ENCODE data around the gene METRN. TPM values are rescaled to one million over a fixed set of nuclear protein-coding genes. Genes with fewer than 3 reads are reported as not detected.

Gene METRN
- total and polyA plus RNA-seq, 2 experiments from 2014 or later: 21.6 to 98.1 TPM

- Histone ChIP-seq H3K9me3 (ENCODE audit: low read depth) (no peaks in the 10 kb centered on the region), H3K4me3 (no peak overlapping the region), H3K36me3 (ENCODE audit: low read depth) (no peaks in the 10 kb centered on the region), H3K79me2 (ENCODE audit: insufficient read depth) (no peaks in the 10 kb centered on the region; the same call in 1 of the 2 replicates), H2AFZ (no peak overlapping the region), H4K20me1 (ENCODE audit: insufficient read depth) (no peaks in the 10 kb centered on the region), H3F3A (ENCODE audit: insufficient read depth) (no peaks in the 10 kb centered on the region), H3K27ac (no peak overlapping the region), H3K4me1 (ENCODE audit: insufficient read depth) (peaks cover 3% of the 10 kb centered on the region), H3K9me2 (ENCODE audit: insufficient read depth) (no peaks in the 10 kb centered on the region), H3K27me3 (replicated peaks; ENCODE audit: insufficient read depth) (no peaks in the 10 kb centered on the region), H3K9ac (no peak overlapping the region), H3K4me2 (ENCODE audit: unreplicated experiment) (no peak overlapping the region)
- TF ChIP-seq EZH2 (IDR thresholded peaks at IDR 0.05; ENCODE audit: insufficient read depth, poor library complexity, severe bottlenecking) (no peak), EZH2phosphoT487 (IDR thresholded peaks at IDR 0.05; ENCODE audit: insufficient read depth, low read depth) (no peak)
- in situ Hi-C loops (cut with MboI): no loop called here
- 75 to 80% methylated on average over 20 to 21 of the region's 21 CpGs for WGBS, 2 experiments (ENCODE audit: low coverage in 1 of 2, low lambda C conversion rate in 2 of 2, missing lambda C conversion rate in 2 of 2)
- no peak for DNase-seq
Measured at GRCh38 chr16:743794-744500, 29.0 kb downstream of the METRN start.

GRCh38 chr16:745739-746138 lies 30.8 kb downstream of the METRN start:
- Histone ChIP-seq H3K4me1 (ENCODE audit: insufficient read depth) (peaks cover 11% of the 10 kb centered on the region), H3K79me2 (ENCODE audit: insufficient read depth) (no peaks in the 10 kb centered on the region), H3K27me3 (replicated peaks; ENCODE audit: insufficient read depth) (no peaks in the 10 kb centered on the region), H3K4me2 (ENCODE audit: unreplicated experiment) (no peak overlapping the region), H2AFZ (no peak overlapping the region), H3K36me3 (ENCODE audit: low read depth) (no peaks in the 10 kb centered on the region), H3F3A (ENCODE audit: insufficient read depth) (peaks cover 8% of the 10 kb centered on the region), H3K27ac (no peak overlapping the region), H3K9me2 (ENCODE audit: insufficient read depth) (no peaks in the 10 kb centered on the region), H3K4me3 (no peak overlapping the region), H3K9ac (no peak overlapping the region), H3K9me3 (ENCODE audit: low read depth) (no peaks in the 10 kb centered on the region), H4K20me1 (ENCODE audit: insufficient read depth) (no peaks in the 10 kb centered on the region)
- TF ChIP-seq EZH2 (IDR thresholded peaks at IDR 0.05; ENCODE audit: insufficient read depth, poor library complexity, severe bottlenecking) (no peak), EZH2phosphoT487 (IDR thresholded peaks at IDR 0.05; ENCODE audit: insufficient read depth, low read depth) (no peak)
- 8% methylated on average over 14 of the region's 14 CpGs for WGBS, 2 experiments (ENCODE audit: low coverage in 1 of 2, low lambda C conversion rate in 2 of 2, missing lambda C conversion rate in 2 of 2)
- no peak for DNase-seq
- in situ Hi-C loops (cut with MboI): no loop called here

- Histone ChIP-seq H4K20me1 (ENCODE audit: insufficient read depth) (no peaks in the 10 kb centered on the region), H3K27ac (no peak overlapping the region), H2AFZ (no peak overlapping the region), H3K4me1 (ENCODE audit: insufficient read depth) (peaks cover 11% of the 10 kb centered on the region), H3K9me2 (ENCODE audit: insufficient read depth) (no peaks in the 10 kb centered on the region), H3K9ac (no peak overlapping the region), H3K27me3 (replicated peaks; ENCODE audit: insufficient read depth) (no peaks in the 10 kb centered on the region), H3K9me3 (ENCODE audit: low read depth) (no peaks in the 10 kb centered on the region), H3K36me3 (ENCODE audit: low read depth) (no peaks in the 10 kb centered on the region), H3F3A (ENCODE audit: insufficient read depth) (peaks cover 8% of the 10 kb centered on the region), H3K79me2 (ENCODE audit: insufficient read depth) (no peaks in the 10 kb centered on the region), H3K4me3 (no peak overlapping the region), H3K4me2 (ENCODE audit: unreplicated experiment) (no peak overlapping the region)
- no peak for DNase-seq
- WGBS, 2 experiments (ENCODE audit: low coverage in 1 of 2, low lambda C conversion rate in 2 of 2, missing lambda C conversion rate in 2 of 2): 60 to 67% methylated on average over 1 to 13 of the region's 13 CpGs
- in situ Hi-C loops (cut with MboI): no loop called here
- TF ChIP-seq EZH2phosphoT487 (IDR thresholded peaks at IDR 0.05; ENCODE audit: insufficient read depth, low read depth): no peak
Measured at GRCh38 chr16:746637-747036, 31.7 kb downstream of the METRN start.

- Histone ChIP-seq H3K36me3 (ENCODE audit: low read depth) (no peaks in the 10 kb centered on the region), H3K27me3 (replicated peaks; ENCODE audit: insufficient read depth) (peaks cover 5% of the 10 kb centered on the region; the same call in 1 of the 2 replicates), H3K27ac (no peak overlapping the region), H3K4me1 (ENCODE audit: insufficient read depth) (peaks cover 11% of the 10 kb centered on the region), H3K9me3 (ENCODE audit: low read depth) (no peaks in the 10 kb centered on the region), H3K4me2 (ENCODE audit: unreplicated experiment) (no peak overlapping the region), H3F3A (ENCODE audit: insufficient read depth) (peaks cover 8% of the 10 kb centered on the region), H3K79me2 (ENCODE audit: insufficient read depth) (no peaks in the 10 kb centered on the region), H3K4me3 (no peak overlapping the region), H3K9ac (no peak overlapping the region), H4K20me1 (ENCODE audit: insufficient read depth) (no peaks in the 10 kb centered on the region), H2AFZ (no peak overlapping the region), H3K9me2 (ENCODE audit: insufficient read depth) (no peaks in the 10 kb centered on the region)
- no peak for DNase-seq
- TF ChIP-seq EZH2phosphoT487 (IDR thresholded peaks at IDR 0.05; ENCODE audit: insufficient read depth, low read depth) (no peak), EZH2 (IDR thresholded peaks at IDR 0.05; ENCODE audit: insufficient read depth, poor library complexity, severe bottlenecking) (no peak)
- in situ Hi-C loops (cut with MboI): no loop called here
- 77% methylated on average over 38 to 39 of the region's 39 CpGs for WGBS, 2 experiments (ENCODE audit: low coverage in 1 of 2, low lambda C conversion rate in 2 of 2, missing lambda C conversion rate in 2 of 2)
Measured at GRCh38 chr16:747978-748746, 33.2 kb downstream of the METRN start.
